Lower leg skin (tissue), 4 donors: ENCODE results near the gene MFSD2B. TPM values are rescaled to one million over a fixed set of nuclear protein-coding genes. Genes with fewer than 3 reads are reported as not detected.

ENCODE experiments used
- DNase-seq, 2 donors: peaks; one replicate each; pipeline ENCODE4 v3.0.0-alpha.2; 2019; ENCODE audit warnings: low spot score in 2 of 2
- H3K4me3 ChIP-seq: fragments of 200-600 bp; sonication (generic); 2 replicates; pipeline ENCODE4 v1.5.1; 2017; ENCODE audit warnings: mild to moderate bottlenecking, low read depth; ENCODE audit not compliant: poor library complexity, severe bottlenecking
- CTCF ChIP-seq, 3 donors: fragments of 450-650 bp; IDR thresholded peaks; one replicate each; pipeline ENCODE4 v1.5.1; 2016; ENCODE audit warnings: antibody characterized with exemption in 3 of 3, mild to moderate bottlenecking in 3 of 3, moderate library complexity in 2 of 3
- POLR2A ChIP-seq, 2 donors: fragments of 450-650 bp; IDR thresholded peaks; one replicate each; pipeline ENCODE4 v1.6.1; 2016 to 2017; ENCODE audit warnings: antibody characterized with exemption in 2 of 2, mild to moderate bottlenecking in 1 of 2, moderate library complexity in 1 of 2
- WGBS, 2 donors: methylation state at CpG; one replicate each; pipeline ENCODE4 v1.1.5; 2018; 5-methylcytosine and 5-hydroxymethylcytosine counted together
- intact Hi-C: fragments of 100-400 bp; cut with DNase I; formaldehyde crosslinking; loops from one replicate; pipeline ENCODE4 v1.15.0; 2023; ENCODE audit warnings: low total_unique reads
- total RNA-seq, 4 donors: library from RNA; depleted of rRNA; stranded (reverse); fragments of >200 nt; gene quantifications; one replicate each; pipeline ENCODE4 v1.1.0, GENCODE V29; 2016

The MFSD2B gene
- total RNA-seq, 4 donors from 2014 or later, result 0.34 TPM; not detected in 3

GRCh38 chr2:23993736-23994269 lies 16.1 kb upstream of the MFSD2B start:
- DNase-seq, result peak in 1 of 2 donors; percentile 29
- intact Hi-C loops, result no loop called here
- H3K4me3 ChIP-seq, result no peak overlapping the region
- TF ChIP-seq POLR2A (IDR thresholded peaks at IDR 0.05) (no peak), CTCF (IDR thresholded peaks at IDR 0.05) (no peak)
- WGBS, 2 donors, result 95 to 97% methylated on average over 8 of the region's 8 CpGs

- no peak overlapping the region for H3K4me3 ChIP-seq
- DNase-seq, result no peak
- 50 to 63% methylated on average over 1 of the region's 1 CpG for WGBS, 2 donors
- TF ChIP-seq POLR2A (IDR thresholded peaks at IDR 0.05), result no peak
- TF ChIP-seq CTCF (IDR thresholded peaks at IDR 0.05), result no peak
- intact Hi-C loops, result no loop called here
These were observed 15.3 kb upstream of the MFSD2B start for GRCh38 chr2:23994567-23994966.

- TF ChIP-seq CTCF (IDR thresholded peaks at IDR 0.05) (no peak), POLR2A (IDR thresholded peaks at IDR 0.05) (no peak)
- no peak overlapping the region for H3K4me3 ChIP-seq
- DNase-seq, result no peak
- intact Hi-C loops, result no loop called here
These were observed 2.2 kb upstream of the MFSD2B start for GRCh38 chr2:24007693-24008092.

GRCh38 chr2:24008672-24009366 lies 1.1 kb upstream of the MFSD2B start:
- TF ChIP-seq POLR2A (IDR thresholded peaks at IDR 0.05), result no peak
- no peak for TF ChIP-seq CTCF (IDR thresholded peaks at IDR 0.05)
- no peak overlapping the region for H3K4me3 ChIP-seq
- peak in 1 of 2 donors; percentile 46 for DNase-seq
- intact Hi-C loops, result no loop called here
- WGBS, 2 donors, result 67 to 71% methylated on average over 13 of the region's 13 CpGs

GRCh38 chr2:24009367-24009679 lies 562 bp upstream of the MFSD2B start:
- DNase-seq, result no peak
- 73 to 80% methylated on average over 8 to 9 of the region's 9 CpGs for WGBS, 2 donors
- TF ChIP-seq CTCF (IDR thresholded peaks at IDR 0.05) (no peak), POLR2A (IDR thresholded peaks at IDR 0.05) (no peak)
- intact Hi-C loops, result no loop called here
- no peak overlapping the region for H3K4me3 ChIP-seq
